GM19239 (cell line): Measurements from ENCODE around the gene INPP5A.

Experiments
- DNase-seq: peaks from one replicate; pipeline ENCODE4 v3.0.0; 2011; ENCODE audit warnings: low spot score; ENCODE audit not compliant: insufficient read length
- FAIRE-seq: peaks from 2 replicates; lab custom pipeline; 2011; peaks lifted over from hg19 to GRCh38; lab: Jason Lieb, UNC

INPP5A gene

GRCh38 chr10:132650611-132651250, 113.1 kb downstream of the INPP5A start:
- no peak for FAIRE-seq
- DNase-seq = no peak

- no peak for DNase-seq
- FAIRE-seq = no peak
Observed at GRCh38 chr10:132651511-132652029, 114.0 kb downstream of the INPP5A start.

DNA sequence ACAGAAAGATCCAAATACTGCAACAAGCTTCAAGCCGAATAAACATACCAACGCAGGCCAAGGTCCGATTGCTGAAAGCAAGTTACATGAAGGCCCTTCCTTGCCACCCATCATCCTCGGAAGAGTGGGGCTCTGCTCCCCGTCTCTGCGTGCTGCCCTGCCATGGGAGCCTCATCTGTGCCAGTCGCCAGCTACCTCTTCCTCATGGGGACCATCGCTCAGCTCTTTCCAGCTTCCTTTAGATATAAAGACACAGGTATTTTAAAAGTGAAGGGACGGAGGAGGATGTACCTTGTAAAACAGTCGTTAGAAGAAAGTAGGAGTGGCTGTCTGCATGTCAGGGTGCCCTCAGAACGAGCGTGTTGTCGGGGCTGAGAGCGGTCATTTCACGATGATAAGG, 114.9 kb downstream of the INPP5A start:
- no peak for DNase-seq
- no peak for FAIRE-seq

- FAIRE-seq (no peak), DNase-seq (no peak)
Observed at GRCh38 chr10:132652936-132653590, 115.5 kb downstream of the INPP5A start.

DNA sequence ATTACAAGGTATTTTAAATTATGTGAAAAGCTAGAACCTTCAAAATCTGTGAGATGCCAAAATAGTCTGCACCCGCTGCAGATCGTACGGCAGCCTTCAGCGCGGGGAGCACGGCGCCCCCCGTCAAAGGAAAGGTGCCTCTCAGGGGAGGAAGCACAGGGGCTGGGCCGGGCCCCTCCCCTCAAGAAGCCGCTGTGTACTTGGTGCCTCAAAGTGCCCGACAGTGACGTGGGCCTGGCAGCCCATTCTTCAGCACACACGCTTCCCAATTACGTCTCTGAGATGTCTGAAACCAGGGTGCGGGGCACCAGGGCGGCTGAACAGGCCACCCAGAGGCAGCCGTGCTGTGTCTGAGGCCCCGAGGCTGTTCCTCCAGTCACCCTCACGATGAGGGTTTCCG, 116.1 kb downstream of the INPP5A start:
- no peak for FAIRE-seq
- DNase-seq = no peak

GRCh38 chr10:132654121-132654571, 116.6 kb downstream of the INPP5A start:
- no peak for FAIRE-seq
- no peak for DNase-seq

- DNase-seq (peak; percentile 93), FAIRE-seq (peak; percentile 70)
Observed at GRCh38 chr10:132654708-132655661, 117.4 kb downstream of the INPP5A start.

DNA sequence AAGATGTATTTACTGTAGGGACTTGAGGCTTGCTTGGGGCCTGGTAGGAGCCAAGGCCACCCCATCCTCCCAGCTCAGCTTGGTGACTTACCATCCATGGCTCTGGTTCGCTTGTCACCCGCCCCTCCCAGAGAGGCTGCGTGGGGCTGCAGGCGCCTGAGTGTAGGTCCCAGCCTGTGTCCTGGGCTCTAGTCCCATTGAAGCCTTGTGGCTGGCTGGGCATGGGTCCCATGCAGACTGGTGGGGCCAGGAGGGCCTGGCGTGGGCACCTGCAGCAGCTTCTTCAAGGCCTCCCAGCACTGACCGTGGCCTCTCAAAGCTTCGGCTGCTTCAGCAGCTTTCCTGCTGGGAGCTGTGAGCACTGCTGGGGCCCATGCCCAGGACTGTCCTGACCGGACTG, 118.1 kb downstream of the INPP5A start:
- FAIRE-seq (no peak), DNase-seq (no peak)

GRCh38 chr10:132656283-132657126, 118.9 kb downstream of the INPP5A start:
- no peak for FAIRE-seq
- no peak for DNase-seq

GRCh38 chr10:132657127-132657706, 119.6 kb downstream of the INPP5A start:
- FAIRE-seq (no peak), DNase-seq (no peak)

- FAIRE-seq (no peak), DNase-seq (no peak)
Observed at GRCh38 chr10:132657748-132658147, 120.2 kb downstream of the INPP5A start.

GRCh38 chr10:132658546-132659205, 121.1 kb downstream of the INPP5A start:
- FAIRE-seq = no peak
- no peak for DNase-seq

DNA sequence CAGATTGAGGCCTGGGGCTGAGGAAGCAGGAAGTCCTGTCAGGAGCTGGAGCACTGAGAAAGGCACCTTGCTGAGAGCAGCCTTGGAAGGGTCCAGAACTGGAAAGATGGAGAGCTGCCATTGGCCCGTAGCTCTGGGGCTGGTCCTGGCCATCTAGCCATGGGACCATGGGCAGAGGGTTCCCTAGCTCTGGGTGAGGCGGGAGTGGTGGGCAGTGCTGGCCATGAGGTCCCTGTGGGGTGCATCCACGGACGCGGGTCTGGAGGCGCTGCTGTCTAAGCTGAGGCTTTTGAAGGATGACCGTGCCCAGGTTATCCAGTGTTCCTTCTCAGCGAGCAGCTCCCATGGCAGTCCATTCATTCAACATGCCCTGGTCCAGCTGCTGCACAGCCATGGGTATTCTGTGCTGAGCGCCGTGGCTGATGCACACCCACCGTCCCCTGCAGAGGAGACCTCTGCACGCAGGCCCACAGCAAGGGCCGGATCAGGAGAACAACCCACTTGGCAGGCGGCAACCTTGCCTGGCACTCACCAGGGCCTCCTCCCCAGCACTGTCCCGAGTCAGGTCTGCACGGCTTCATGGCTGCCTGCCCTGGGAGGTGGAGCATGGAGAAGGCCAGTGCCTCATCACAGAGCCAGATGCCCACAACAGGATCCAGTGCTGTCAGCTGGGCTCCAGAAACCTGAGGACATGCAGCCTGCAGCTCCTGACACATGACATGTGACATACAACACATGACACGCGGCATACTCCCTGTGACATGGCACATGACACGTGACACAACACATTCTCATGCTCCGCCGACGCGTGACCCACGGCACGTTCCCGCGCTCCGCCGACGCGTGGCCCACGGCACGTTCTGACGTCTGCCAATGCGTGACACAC, 121.9 kb downstream of the INPP5A start:
- no peak for DNase-seq
- no peak for FAIRE-seq

DNA sequence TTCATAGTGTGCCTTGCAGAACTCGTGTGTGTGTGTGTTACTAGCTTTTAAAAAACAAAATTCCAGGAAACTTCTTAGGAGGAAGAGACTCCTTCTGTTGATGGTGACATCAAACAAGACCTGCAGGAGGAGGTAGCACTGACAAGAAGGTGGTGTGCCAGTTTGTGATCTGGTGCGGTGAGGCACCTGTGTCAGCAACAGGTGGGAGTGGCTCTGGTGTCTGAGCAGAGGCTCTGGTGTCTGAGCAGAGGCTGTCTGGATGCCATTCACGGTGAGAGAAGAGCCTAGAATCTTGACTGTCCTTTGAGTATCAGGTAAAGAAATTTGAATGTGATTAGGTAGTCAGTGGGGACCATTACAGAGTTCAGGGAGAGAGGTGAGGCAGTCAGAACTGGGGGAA, 122.8 kb downstream of the INPP5A start:
- no peak for FAIRE-seq

GRCh38 chr10:132662186-132662920, 124.8 kb downstream of the INPP5A start:
- no peak for DNase-seq
- no peak for FAIRE-seq

More for the DNA sequence above, 122.8 kb downstream of the INPP5A start:
- no peak for DNase-seq

- FAIRE-seq = no peak
- no peak for DNase-seq
Observed at GRCh38 chr10:132663666-132664365, 126.2 kb downstream of the INPP5A start.

GRCh38 chr10:132664407-132664806, 126.8 kb downstream of the INPP5A start:
- FAIRE-seq (no peak), DNase-seq (no peak)
